HG03432 (cell line): ENCODE data around the gene TUB.

ENCODE experiments used
- ATAC-seq: cut with Tn5 transposase; IDR thresholded peaks from one replicate; pipeline ENCODE4 v1.9.1; 2021; ENCODE audit warnings: mild to moderate bottlenecking, moderate library complexity; ENCODE audit not compliant: unreplicated experiment

Gene TUB

DNA sequence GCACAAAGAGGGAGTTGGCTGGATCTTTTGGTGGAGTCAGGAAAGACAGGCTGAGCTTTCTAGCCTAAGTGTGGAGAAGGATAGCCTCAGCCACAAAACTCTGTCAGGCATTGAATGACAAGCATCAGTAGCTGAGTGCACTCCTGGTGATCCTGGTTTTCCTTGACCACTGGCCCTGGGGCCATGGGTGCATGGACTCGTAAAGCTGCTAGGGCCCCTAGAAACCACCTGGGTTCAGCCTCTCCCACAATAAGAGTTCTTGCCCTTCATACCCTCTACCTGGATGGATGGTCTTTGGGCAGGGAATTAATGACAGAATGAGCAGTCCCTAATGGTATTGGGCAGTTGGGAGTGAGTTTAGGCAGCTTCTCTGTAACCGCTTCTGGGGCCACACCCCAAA is 22.9 kb downstream of the TUB start:
- no peak for ATAC-seq

DNA sequence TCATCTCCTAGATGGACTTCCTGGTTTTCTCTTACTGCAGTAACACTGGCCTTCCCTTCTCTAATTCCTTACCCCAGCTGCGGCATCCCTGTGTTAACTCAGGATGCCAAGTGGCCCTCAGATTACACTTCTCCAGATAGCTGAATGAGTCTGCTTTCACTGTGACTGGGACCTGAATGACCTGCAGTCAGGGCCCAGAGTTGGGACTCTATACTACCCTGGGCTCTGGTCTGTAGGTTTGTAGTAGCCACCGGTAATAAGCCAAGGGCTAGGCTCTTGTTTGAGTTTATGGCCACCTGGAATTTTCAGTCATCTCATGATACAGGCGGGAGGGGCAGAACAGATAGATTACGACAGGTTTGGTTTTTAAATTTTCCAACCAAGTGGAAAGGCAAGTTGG is 24.1 kb downstream of the TUB start:
- ATAC-seq, result no peak

DNA sequence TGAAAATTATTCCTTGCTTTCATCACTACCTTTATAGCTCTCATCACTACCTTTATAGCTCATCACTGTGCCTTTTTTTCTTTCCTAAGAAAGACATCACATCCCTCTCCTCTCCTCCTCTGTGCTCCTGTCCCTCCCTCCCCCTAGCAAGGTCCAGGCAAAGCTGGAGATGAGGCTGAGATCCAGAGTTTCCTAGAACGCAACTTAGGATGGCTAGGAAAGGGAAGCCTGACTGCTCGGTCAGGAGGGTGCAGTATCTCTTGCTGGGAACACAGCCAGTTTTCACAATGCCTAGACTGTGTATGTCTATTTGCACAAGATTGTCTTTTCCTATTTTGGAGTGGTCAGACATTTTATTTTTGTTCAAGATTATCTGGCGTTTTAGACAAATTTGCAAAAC is 24.7 kb downstream of the TUB start:
- ATAC-seq, result no peak

DNA sequence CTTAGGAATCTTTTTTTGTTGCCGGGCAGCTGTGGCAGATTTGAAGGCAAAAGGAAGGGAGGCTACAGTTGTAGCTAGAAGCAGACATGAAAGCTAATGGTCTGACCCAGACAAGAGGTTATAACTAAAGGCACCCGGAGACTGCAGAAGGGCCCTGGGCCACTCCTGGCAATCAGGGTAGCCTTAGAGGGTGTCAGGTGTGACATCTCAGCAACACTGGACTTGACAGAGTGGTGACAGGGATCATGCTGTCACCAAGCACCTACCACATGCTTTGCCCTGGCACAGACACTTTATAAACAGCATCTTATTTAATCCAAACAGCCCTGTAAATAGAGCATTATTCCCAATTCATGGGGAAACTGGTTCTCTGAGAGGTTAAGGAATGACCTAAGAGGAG is 25.7 kb downstream of the TUB start:
- ATAC-seq, result no peak

DNA sequence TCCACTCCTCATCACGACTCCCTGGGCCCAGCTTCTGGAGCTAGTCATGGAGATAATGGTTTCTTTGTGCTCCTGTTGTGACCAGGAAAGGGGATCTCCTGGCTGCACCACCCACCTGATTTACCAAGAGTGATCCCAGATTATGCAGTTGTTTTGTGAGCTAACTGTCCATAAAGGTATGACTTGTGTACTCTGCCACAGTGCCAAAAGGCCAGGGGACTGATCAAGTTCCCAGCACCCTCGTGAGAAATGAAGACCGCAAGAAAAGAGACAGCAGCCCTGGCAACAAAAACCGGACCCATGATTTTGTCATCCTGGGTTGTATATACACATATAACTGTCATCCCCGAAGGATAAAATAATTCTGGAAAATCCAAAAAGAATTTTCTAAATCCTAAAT is 26.6 kb downstream of the TUB start:
- ATAC-seq, result no peak

DNA sequence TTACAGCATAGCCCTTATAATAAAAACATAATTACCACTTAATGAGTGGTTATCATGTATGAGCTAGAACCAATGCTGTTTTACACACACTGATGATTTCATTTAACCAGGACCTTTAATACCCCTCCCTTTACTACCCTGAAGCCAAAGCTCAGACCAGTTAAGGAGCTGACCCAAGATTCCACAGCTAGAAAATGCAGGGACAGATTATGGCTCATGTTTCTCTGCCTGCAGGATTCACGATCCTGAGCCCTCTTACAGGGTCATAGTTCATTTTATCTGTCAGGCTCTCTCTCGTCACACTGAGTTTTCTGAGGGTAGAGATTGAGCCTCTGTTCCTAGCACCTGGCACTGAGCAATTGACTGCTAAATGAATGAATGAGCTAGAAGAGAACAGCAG is 27.4 kb downstream of the TUB start:
- ATAC-seq, result no peak

DNA sequence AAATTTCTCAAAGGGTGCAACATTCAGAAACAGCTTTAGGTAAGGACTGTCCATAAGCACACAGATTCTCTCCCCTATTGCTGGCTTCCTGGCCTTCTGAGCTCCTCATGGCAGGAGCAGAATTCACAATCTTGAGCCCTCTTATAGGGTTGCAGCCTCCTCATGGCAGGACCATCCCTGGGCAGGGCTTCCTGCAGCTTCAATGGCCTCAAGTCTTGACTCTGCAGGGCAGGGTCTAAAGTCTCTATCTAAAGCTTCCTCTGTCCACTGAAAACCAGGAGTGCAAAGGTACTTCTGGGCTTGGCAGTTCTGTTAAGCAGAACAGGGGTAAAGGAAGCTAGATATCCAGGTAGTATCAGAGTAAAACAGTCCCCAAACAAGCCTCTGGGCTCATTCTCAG is 28.7 kb downstream of the TUB start:
- ATAC-seq, result no peak

DNA sequence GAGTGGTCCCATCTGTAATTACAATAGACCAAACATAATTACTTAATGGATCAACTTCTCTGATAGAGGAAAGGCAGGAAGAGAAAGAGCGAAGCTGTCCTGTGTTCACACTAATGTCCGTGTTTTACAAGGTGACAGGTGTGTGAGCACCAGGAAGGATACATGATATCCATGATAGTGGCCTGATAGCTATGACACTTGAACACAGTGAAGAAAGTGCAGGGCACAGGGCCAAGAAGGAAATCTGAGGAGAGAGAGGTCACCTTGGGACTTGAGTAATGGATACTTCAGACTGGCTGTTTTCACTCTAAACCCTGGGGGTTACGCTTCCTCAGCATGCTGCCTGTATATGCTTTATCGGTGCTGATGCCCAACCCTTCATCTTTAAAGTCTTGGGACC is 29.4 kb downstream of the TUB start:
- no peak for ATAC-seq

DNA sequence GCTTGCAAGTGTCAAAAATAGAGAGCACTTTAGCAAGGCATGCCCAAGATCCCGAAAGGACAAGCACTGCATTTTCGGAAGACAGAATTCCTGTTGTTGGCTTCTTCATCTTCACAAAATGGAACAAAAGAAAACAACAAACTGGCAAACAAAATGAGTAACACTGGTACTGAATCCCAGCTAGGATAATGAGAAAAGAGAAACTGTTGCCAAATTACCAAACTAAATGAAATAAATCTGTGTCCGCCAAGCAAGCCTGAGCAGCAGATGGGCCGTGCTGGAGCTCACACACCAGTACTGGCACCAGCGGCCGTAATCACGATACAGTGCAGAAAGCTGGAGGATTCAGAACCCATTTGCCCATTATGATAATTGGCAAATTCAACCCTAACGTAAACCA is 30.6 kb downstream of the TUB start:
- no peak for ATAC-seq

DNA sequence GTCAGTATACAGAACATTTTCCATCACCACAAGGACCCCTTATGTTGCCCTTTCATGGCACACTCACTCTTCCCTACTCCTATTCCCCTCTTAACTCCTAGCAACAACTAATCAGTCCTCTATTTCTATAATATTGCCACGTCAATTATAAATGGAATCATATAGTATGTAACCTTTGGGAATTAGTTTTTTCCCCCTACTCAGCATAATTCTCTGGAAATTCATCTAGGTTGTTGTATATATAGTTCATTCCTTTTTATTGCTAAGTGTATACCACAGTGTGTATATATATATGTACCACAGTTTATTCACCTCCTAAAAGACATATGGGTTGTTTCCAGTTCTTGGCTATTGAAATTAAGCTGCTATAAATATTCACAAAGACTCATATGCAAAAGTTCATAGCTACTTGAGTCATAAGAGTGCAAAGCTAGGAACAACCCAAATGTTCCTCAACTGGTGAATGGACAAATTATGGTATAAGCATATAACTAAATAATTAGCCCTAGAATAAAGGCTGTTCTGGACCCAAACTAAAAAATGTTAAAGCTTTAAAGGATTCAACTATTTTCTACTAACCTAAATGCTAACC is 41.3 kb downstream of the TUB start:
- ATAC-seq, result no peak

DNA sequence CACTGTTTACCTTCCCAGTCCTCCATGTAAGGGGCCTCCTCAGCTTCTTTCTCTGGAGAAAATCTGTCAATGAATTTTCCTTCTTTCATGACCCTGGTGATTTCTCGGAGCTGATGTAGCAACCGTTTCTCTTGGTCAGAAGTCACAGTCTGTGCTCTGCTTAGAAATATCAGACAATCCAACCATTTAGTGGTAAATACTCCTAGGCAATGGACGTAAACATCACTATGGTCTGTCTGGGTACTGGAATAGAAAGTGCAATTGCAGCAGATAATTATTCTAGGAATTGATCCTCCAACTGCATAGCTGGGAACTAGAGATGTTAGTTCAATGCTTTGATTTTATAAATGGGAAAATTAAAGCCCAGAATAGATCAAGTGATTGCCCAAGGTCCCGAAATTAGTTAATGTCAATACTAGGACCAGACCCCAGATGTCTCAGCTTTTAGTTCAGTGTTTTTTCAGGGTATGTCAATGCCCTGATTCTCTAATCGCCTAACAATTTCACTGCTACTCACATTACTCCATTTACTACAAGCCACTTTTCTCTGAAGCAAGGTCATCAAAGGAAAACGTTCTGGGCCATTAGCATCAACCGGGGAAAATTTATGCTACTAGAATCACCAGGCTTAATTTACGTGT is 45.8 kb downstream of the TUB start:
- no peak for ATAC-seq

DNA sequence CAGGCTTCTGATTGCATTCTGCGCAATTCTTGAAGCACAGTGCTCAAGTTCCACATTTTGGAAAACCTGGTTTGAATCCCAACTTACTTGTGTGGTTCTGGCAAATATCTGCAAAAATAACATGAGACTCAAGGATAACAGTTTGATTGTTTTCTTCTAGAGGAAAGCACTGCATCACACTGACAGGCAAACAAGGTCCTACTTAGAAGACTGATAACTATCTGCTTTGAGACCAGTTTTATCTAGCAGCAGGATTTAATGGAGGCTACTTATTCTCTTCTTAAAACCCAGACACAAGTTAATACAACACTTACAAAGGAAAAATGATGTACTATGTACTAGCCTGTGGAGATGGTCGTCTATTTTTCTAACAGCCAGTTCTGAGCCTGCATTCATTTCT is 46.4 kb downstream of the TUB start:
- no peak for ATAC-seq

DNA sequence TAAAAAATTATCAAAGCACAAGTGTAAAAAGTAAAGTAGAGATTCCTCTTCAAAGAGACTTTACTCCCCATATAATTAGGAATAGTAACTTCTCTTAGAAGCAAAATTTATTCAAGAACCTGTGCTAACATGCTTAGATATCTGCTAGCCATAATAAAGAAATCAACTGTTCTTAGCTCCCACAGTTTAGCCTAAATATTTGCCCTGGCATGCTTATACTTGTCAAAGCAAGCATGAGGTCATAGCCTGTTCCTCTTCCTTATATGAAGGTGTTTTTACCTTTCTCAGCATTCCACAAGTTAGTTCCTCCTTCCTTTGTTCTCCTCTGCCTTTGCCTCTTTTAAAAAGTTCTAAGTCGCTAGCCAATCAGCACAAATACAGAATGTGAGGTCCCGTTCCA is 57.5 kb downstream of the TUB start:
- no peak for ATAC-seq

DNA sequence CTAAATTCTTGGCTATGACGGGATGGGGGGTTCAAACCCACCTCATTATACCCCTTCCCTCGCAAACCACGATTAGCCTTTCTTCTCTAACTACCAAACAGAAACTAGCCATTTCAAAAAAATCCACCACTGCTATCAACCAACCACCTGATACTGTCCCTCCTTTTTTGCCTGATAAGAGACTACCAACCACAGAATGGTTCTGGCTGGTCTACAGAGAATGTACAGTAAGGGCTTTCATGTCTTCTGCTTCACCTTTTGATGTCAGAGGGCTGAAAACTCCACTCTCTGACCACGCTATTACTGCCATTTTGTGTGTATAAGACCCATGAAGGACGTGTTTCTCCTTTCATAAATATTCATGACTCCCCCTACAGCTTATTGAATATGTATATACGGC is 68.7 kb downstream of the TUB start:
- ATAC-seq, result no peak
